Fibroblast of gingiva (primary cell): ENCODE measurements around the gene TAOK2.
A peak's percentile ranks its signal among the peaks of the same experiment; 100 is the strongest.
"Not testable (repeated sequence)": the region's sequence is repeated elsewhere in the genome, so short reads cannot be mapped to it uniquely, and the experiment has no call there.

Source experiments
- DNase-seq: peaks from one replicate; pipeline ENCODE4 v3.0.0-alpha.2; 2011; ENCODE audit warnings: low read depth

The TAOK2 gene

DNA sequence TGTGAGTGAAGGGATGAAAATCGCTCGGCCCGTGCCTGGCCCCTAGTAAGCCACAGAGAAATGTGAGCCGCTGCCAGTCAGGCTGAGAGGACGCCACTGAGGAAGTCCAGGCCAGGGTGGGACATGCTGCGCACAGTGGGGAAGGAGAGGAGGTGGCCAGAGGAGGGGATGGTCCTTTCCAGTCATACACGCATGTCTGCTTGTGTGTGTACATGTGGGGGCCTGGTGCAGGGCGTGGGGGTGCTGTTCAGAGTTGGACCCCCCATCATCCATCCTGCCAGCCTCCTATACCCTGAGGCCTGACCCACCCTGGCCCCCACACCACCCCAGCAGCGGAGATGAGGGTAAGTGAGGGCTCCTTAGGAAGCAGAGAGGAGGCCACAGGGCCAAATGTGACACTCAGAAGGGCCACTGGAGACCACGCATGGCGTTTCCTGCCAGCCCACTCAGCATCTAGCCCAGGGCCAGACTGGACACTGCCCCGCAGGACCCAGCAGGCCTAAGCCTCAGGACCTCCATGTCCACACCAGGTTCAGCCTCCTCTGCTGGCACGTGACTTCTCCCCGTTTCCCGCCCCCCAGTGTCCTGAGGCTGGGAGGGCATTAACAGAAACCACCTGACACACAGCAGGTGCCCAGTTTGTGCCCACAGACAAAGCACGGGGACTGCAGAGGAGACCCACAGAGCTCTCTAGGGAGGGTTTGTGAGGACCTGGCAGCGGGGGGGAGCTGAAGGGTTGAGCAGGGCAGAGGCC, 30.2 kb downstream of the TAOK2 start:
- no peak for DNase-seq

DNA sequence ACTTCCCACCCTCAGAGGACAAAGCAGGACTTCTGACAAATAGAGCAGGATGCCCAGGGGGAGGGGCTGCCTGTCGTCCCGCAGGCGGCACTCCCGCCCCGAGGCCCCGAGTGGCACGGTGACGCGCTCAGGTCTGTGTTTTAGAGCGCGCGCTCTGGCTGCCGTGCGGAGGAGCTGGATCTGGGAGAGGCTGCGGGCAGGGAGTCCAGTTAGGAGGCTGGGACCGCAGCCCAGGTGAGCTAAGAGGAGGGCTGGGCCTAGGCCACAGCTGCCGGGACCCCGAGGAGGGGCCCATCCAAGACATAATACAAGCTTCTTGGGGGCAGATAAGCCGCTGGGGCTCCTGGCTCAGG, 30.7 kb downstream of the TAOK2 start:
- no peak for DNase-seq

DNA sequence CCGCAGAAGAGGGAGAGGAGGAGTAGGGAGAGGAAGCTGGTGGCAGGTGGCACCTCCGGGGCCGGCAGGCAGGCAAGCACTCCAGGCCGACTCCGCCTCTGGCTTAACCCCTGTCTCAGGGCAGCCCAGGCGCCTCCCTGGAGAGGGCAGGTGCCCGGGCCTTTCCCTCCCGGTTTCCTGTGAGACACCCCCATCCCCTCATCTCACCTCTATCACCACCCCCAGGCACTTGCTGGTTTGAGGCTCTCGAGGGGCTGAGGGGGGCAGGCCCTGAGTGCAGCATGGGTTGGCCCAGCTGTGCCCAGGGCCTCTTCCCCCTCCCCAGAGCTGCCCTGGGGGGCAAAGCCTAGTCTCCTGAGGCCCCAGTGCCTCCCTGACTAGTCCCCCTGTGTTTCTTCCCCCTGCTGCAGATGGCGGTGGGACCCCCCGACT, 31.2 kb downstream of the TAOK2 start:
- no peak for DNase-seq

DNA sequence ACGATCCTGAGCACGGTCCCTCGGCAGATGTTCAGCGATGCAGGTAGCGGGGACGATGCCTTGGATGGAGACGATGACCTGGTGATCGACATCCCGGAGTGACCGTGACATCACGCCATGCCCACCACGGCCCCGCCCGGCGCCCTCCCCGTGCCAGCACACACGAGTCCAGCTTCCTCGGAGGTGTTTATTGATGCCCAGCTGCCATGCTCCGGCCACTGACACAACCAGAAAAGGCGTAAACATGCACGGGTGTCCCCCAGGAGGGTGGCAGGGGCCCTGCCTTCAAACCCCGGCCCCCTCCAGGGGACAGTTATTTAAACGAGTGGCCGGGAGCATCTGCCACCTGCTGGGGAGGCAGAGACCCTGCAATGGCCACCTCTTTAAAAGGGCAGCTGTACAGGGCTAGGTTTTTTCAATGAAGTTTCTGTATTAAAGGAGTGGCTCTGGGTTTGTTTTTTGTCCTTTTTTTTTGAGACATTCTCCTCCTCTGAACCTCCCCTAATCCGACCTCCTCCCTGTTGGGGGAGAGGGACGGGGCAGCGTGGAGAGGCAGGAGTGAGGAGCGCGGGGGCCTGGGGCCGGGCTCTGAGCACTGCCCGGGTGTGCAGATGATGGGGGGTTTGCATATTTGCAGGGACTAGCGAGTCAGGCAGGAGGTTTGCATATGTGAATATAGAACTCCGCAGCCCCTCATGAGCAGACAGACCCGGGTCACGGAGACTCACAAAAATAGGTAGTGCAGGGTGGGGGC, 31.9 kb downstream of the TAOK2 start:
- peak; percentile 22 for DNase-seq

DNA sequence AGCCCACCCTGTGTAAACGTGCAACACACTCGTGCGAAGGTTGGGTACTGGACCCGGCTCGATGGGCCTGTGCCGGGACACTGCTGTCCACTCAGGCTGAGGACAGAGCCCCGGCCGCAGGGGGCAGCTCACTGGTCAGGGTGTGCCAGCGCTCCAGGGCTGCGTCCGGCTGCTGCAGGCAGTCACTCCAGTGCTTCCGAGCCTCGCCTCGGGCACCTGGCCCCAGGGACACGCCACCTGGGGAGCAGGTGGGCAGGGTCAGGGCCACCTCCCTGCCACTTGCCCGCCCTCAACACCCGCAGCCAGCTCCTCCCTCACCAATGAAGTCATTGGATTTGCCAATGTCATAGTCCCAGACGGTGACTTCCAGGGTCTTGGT, 32.4 kb downstream of the TAOK2 start:
- DNase-seq = no peak

DNA sequence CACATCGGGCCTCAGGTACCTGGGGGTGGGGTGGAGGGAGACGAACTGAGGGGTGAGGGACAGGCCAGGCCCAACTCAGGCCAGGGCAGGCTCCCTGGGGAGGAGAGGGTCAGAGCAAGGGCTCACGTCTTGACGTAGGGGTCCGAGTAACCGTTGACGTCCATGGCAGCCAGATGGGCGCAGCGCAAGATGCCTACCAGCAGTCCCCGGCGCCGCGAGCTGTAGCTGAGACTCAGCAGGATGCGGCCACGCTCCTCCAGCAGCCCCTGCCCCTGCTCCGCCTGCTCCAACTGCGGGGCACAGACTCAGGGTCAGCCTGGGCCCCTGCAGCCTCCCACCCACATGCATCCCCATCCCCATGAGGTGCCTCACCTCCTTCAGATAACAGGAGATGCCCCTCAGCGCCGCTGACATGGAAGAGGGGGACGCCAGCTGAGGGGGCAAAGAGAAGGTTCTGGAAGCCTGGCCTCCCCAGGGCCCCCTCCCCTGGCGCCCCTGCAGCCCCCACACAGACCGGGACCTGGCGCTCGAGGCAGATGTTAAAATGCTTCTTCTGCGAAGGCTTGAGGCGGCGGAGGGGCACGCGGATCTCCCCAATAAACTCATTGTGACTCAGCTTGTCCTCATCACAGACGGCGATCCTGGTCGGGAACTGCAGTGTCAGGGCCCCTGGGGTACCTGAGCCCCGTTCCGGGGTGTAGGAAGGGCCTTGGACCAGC, 33.1 kb downstream of the TAOK2 start:
- no peak for DNase-seq

DNA sequence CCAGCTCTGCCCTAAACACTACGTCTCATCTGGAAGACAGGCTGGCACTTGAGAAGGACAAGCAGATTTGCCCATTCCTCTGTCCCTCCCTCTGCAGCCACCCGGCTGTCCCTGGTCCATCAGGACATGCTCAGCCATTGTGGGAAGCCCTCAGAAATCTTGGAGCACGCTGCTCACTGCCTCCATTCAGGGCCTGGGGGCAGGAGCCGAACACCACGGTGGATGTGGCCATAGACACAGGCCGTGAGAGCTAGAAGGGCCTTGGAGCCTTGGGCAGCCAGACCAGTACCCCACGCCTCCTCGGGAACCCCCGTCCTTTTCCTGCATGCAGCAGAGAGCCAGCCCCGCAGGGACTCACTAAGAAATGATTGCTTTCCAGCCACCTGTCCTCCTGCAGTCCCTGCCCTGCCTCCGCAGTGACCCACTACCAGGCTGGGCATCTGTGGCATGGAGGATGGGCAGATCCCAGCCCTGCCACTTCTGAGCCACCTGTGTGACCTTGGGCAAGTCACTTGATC, 33.8 kb downstream of the TAOK2 start:
- no peak for DNase-seq

DNA sequence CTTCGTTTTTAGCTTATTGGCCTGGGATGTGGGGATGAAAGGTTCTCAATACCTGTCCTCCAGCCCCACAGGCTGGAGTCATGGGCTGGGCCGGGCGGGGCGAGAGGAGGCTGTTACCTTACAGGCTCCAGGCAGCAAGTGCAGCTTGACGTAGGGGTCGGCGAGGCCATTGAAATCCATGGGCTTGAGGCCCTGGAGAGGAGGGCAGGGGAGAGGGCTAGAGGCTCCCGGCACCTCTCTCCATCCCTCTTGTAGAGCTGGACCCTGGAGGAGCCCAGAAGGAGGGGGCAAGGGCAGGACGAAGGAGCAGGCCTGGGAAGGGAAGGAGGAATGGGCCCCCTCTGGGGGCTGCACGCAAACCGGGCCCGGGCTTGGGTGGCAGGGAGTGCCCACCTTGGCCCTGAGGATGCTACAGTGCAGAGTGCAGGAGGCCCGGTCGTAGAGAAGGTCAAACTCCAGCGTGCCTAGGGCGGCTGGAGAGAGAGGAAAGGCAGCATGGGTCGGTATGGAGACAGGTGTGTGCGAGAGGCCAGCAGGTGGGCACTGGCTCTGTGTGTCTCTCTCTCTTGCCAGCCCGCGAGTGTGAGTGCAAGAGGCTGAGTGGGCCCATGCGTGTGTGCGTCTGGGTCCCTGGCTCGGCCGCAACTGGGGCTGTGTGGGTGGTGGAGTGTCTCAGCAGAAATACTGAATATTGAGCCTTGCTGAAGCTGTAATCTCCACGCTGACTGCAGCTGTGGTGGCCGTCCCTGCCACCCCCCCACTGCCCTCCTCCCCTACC, 35.6 kb downstream of the TAOK2 start:
- no peak for DNase-seq

DNA sequence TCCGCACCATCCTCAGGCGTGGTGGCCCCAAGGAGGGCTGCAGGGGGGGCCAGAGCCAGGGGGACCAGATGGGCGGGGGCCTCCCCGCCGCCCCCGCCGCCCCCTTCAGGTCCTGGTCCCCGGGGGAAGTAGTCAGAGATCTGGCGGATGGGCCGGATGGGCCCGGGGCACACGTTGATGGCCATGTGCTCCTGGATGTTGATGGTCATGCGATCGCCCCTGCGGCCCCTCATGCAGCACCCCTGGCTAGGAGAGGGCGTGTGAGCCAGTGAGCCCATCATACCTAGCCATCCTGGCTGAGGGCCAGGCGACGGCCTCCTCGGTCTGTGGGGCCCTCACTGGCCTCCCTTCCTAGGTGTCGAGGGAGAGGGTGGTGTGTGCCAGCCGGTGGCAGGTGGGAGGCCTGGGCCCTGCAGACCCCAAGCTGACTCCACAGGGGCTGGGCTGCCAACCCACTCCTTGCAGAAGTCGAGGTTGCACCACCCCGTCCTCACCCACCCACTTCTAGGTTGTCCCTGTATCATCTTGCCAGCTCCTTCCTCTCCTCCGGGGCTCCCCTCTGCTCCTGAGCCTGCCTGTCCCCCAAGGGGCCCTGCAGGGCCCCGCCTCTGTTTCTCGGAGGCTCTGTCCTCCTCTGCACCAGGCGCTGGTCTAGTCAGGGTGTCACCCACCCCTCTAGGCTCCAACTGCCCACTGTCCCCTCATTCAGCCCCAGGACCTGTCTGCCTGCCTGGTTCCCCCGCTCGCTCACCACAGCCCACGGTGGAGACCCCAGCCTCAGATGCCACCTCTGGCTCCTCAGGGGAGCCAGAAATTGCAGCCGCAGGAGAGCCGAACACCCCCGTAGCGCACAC, 36.5 kb downstream of the TAOK2 start:
- no peak for DNase-seq

DNA sequence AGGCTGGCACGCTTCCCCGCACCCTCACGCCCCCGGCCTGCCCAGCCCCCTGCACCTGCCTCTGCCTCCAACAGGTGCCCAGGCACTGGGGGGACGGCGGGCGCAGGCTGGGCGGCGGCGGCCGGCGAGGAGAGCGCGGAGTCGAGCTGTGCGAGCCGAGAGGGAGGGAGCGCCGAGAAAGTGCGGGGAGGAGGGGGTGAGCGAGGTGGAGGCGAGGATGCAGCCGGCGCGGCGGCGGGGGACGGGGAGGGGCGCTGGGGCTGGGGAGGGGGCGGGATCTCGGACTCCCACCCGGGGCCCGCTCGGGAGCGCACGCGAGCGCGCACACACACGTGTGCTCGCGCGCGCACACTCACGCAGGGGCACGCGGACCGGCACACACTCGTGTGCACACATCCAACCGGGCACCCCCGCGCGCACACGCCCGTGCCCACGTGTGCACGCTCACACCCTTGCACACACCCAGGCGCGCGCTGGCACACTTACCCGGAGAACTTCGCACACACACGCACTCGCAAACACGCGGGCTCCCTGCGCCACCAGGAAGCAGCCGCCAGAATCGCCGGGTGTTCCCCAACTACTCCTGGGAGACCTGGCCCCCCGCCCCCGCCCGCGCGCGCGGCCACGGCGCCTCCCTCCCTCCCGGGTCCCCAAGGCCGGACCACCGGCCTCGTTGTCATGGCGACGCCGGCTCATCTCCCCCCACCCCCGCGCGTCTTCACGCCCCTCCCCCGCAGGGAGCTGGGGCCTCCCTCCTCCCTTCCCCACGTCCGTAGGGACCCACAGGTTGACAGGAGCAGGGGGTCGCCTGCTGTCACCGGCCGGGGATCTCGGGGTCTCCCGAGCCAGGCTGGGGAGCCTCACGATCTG, 37.4 kb downstream of the TAOK2 start, which contains the start of gene DOC2A:
TSS of gene DOC2A (minus strand) at position 184 of the 870 bp plus-strand sequence. CDS start 805 bp downstream, outside the sequence.
- DNase-seq = no peak

DNA sequence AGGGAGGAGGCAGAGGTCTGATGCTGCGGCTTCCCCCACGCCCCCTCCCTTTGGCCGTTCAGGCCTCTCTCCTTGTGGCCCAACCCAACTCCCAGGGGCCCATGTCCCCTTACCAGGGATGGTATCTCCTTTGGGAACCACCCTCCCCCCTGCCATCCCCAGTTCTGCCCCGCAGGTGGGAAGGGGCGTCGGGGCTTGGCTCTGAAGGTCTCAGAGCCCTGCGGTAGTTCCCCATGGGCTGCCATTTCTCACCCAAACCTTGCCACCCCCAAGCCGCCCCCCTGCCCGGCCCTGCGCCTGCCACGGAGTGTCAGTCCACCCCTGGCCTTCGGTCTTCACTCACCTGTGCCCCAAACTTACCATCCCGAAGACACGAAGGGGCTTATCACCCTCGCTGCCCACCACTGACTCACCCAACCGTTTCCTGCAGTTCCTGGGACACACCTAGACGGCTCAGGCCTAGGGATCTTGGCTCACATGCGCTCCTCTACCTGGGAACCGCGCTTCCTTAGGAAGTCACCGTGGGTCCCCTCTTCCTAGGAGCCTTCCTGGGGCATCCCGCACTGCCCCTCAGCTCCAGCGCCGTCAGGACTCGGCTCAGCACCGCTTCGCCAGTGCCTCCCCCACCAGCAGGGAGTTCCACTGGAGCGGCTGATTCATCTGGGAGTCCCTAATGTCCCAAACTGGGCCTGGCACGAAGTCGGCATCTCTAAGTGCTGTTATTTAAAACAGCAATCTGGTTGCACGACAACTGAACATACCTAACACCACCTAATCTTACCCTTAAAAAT, 38.2 kb downstream of the TAOK2 start:
- DNase-seq = no peak

DNA sequence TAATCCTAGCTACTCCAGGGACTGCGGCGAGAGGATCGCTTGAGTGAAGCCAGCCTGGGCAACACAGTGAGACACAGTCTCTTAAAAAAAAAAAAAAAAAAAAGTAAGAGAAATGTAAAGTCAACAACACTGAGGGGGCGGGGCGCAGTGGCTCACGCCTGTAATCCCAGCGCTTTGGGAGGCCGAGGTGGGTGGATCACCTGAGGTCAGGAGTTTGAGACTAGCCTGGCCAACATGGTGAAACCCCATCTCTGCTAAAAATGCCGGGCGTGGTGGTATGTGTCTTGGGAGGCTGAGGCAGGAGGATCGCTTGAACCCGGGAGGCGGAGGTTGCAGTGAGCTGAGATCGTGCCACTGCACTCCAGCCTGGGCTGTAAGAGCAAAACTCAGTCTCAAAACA, 38.9 kb downstream of the TAOK2 start:
- DNase-seq = not testable (repeated sequence)

DNA sequence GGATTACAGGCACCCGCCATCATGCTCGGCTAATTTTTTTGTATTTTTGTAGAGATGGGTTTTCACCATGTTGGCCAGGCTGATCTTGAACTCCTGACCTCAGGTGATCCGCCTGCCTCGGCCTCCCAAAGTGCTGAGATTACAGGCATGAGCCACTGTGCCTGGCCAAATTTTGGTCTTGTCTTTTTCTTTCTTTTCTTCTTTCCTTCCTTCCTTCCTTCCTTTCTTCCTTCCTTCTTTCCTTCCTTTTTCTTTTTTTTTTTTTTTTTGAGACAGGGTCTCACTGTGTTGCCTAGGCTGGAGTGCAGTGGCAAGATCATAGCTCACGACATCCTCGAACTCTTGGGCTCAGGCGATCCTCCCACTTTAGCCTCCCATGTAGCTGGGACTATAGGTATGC, 41.8 kb downstream of the TAOK2 start:
- not testable (repeated sequence) for DNase-seq

DNA sequence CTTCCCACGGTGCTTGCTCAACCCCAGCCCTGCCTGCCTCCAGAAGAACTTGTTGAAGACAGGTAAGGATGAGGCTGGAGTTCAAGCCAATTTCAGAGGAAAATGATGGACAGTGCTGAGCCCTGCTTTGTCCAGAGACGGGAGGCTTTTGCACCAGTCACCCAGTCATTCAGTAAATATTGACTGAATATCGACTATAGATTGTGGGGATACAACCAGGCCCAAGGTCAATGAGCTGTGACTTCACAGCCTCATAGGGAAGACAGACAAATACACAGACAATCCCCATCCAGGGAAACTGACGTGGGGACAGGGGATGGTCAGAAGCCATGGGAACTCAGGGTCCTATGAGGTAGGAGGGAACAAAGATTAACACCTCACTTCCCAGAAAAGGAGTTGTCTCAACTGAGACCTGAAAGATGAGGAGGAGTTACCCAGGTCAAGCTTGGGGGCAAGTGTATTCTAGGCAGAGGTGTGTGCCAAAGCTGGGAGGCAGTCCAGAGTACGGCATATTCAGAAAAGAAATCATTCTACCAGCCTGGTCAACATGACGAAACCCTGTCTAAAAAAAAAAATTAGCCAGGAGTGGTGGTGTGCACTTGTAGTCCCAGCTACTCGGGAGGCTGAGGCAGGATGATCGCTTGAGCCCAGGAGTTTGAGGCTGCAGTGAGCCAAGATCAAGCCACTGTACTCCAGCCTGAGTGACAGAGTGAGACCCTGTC, 43.0 kb downstream of the TAOK2 start:
- no peak for DNase-seq

DNA sequence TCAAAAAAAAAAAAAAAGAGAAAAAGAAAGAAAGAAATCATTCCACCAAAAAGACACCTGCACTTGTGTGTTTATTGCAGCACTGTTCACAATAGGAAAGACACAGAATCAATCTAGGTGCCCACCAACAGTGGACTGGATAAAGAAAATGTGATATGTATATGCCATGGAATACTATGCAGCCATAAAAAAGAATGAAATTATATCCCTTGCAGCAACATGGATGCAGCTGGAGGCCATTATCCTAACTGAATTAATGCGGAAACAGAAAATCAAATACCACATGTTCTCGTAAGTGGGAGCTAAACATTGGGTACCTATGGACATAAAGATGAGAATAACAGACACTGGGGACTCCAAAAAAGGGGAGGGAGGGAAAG, 43.6 kb downstream of the TAOK2 start:
- DNase-seq = no peak

DNA sequence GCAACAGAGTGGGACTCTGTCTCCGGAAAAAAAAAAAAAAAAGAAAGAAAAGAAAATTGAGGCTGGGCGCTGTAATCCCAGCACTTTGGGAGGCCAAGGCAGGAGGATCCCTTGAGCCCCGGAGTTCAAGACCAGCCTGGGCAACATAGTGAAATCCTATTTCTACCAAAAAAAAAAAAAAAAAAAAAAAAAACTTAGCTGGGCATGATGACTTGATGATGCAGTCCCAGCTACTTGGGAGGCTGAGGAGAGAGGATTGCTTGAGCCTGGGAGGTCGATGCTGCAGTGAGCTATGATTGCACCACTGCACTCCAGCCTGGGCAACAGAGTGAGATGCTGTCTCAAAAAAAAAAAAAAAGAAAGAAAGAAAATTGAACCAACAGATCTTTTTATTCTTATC, 44.3 kb downstream of the TAOK2 start:
- not testable (repeated sequence) for DNase-seq

DNA sequence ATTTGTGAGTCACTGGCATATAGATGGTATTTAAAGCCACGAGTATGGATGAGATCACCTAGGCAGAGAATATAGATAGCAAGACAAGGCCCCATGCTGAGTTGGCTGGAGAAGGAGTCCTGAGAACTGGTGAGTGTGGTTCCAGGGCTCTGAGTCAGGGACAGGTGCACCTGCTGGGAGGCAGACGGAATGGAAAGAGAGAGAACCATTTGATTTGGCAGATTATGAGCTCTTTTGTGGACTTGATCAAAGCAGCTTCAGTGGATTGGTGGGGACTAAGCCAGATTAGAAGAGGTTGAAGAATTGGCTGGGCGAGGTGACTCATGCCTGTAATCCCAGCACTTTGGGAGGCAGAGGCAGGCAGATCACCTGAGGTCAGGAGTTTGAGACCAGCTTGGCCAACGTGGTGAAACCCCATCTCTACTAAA, 45.1 kb downstream of the TAOK2 start:
- DNase-seq = no peak

DNA sequence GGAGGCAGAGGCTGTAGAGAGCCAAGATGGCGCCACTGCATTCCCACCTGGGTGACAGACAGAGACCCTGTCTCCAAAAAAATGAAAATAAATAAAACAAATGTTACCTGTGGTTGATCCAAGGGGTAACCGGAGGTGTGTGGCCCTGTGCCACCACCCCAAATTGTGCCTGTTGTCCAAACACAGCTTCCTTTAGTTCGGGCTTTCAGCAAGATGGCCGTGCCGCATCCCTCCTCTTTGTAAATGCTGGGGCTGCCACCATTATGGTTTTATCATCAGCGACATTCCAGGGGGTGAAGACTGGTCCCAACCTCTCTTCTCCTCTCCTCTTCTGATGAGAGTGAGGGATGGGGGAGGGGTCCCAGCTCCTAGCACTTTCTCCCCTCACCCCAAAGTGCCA, 49.2 kb downstream of the TAOK2 start, which contains the start of gene C16orf92:
TSS of gene C16orf92 (plus strand) at position 312 of the 400 bp plus-strand sequence. CDS start 143 bp downstream, outside the sequence.
- DNase-seq = no peak
